ENCODE results near the gene METTL1. TPM values are rescaled to one million over a fixed set of nuclear protein-coding genes. Genes with fewer than 3 reads are reported as not detected.
"Not testable (repeated sequence)": the region's sequence is repeated elsewhere in the genome, so short reads cannot be mapped to it uniquely, and the experiment has no call there.

METTL1 gene
- total RNA-seq, 1 experiment from 2014 or later, result 13.5 TPM

GRCh38 chr12:57797933-57798332, 26.0 kb upstream of the METTL1 start:
- no peak for DNase-seq (ENCODE audit: low read depth)

DNA sequence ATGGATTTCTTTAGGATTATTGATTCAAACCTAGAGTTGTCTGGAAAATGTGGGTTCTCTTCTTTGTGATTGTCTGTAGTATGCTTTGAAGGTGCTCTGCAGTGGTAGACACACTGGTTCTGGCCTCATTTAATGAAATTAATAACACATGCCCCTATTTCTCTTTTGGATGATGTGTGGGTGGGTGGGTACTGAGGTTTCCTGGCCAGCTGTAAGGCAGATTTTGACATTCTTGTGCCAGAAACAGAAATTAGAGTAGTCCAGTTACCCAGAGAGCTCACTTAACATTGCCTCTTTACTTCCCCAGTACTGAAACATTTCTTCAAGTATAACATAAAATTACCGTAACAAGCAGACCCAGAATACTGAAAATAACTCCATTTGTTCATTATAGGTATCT, 25.1 kb upstream of the METTL1 start:
- no peak for DNase-seq (ENCODE audit: low read depth)

DNA sequence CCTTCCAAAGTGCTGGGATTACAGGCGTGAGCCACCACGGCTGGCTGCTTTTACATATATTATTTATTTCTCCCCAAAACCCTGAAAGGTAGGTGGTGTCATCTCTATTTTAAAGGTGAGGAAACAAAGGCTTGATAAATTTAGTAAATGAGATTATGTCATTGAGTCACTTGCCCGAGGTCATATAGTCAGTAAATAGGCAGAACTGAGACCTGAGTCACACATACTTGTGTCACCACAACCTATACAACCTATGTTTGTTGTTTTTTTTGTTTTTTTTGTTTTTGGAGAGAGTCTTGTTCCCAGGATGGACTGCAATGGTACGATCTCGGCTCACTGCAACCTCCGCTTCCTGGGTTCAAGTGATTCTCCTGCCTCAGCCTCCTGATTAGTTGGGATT, 23.4 kb upstream of the METTL1 start:
- no peak for DNase-seq (ENCODE audit: low read depth)

DNA sequence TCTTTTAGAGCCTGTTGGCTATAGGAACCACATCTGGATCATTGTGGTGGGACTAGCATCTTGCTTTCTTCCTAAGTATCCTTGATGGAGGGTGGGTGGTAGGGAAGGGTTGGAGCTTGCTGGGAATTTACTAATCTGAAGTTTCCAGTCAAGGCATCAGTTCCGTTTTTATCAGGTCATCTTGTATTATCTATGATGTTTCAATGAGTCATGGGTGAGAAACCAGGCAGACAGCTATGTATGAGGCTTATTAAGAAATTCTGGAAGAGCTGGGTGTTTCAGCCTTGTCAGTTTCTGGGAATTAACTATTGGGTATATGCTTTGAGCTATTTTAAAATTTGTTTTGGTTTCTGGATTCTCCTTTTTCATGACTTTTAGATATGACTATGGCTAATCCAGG, 22.0 kb upstream of the METTL1 start:
- DNase-seq (ENCODE audit: low read depth), result peak; percentile 76

- no peak for DNase-seq (ENCODE audit: low read depth)
Observed at GRCh38 chr12:57783861-57784260, 12.0 kb upstream of the METTL1 start.

GRCh38 chr12:57783466-57783801, 11.5 kb upstream of the METTL1 start:
- no peak for DNase-seq (ENCODE audit: low read depth)

GRCh38 chr12:57782608-57783465, 10.9 kb upstream of the METTL1 start, which contains the start of gene TSFM:
TSS of gene TSFM (plus strand) at chr12:57782787. CDS start at chr12:57782802, 15 bp downstream.
- DNase-seq (ENCODE audit: low read depth), result peak; percentile 90

DNA sequence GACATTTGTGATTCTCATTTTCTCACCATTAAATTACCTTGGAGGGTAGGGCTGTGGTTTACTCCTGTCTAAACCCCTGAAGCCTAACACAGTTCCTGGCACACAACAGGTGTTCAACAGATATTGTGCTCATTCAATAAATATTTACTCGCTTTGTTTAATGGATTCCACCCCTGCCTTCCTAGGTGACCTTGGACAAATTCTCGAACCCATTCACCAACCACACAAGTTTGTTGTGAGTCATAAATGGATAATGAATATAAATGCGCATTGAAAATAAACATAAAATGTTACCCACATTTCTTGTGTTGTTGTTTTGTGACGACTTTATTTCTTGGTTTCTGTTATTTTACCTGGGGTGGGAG, 10.3 kb upstream of the METTL1 start:
- no peak for DNase-seq (ENCODE audit: low read depth)

GRCh38 chr12:57781801-57782200, 9.9 kb upstream of the METTL1 start:
- no peak for DNase-seq (ENCODE audit: low read depth)

- no peak for DNase-seq (ENCODE audit: low read depth)
Observed at GRCh38 chr12:57781244-57781643, 9.3 kb upstream of the METTL1 start.

- no peak for DNase-seq (ENCODE audit: low read depth)
Observed at GRCh38 chr12:57780284-57780897, 8.5 kb upstream of the METTL1 start.

GRCh38 chr12:57779736-57780135, 7.8 kb upstream of the METTL1 start:
- DNase-seq (ENCODE audit: low read depth), result no peak

DNA sequence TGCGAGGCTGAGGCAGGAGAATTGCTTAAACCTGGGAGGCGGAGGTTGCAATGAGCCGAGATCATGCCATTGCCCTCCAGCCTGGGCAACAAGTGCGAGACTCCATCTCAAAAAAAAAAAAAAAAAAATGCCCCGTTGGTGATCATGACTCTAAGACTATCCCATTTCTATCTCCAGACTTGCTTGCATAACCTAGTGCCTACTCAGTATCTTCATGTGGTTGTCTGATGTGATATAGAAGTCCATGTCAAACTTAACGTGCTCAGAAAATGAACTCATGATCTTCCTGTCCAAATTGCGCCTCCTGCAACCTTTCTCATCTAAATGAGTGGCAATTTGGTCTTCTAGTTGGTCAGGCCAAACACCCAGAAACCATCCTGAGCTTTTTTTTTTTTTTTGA, 6.0 kb upstream of the METTL1 start:
- DNase-seq (ENCODE audit: low read depth), result no peak

GRCh38 chr12:57777367-57777766, 5.5 kb upstream of the METTL1 start:
- no peak for DNase-seq (ENCODE audit: low read depth)

- DNase-seq (ENCODE audit: low read depth), result no peak
Observed at GRCh38 chr12:57776247-57776587, 4.3 kb upstream of the METTL1 start.

- no peak for DNase-seq (ENCODE audit: low read depth)
Observed at GRCh38 chr12:57775563-57776246, 3.8 kb upstream of the METTL1 start.

DNA sequence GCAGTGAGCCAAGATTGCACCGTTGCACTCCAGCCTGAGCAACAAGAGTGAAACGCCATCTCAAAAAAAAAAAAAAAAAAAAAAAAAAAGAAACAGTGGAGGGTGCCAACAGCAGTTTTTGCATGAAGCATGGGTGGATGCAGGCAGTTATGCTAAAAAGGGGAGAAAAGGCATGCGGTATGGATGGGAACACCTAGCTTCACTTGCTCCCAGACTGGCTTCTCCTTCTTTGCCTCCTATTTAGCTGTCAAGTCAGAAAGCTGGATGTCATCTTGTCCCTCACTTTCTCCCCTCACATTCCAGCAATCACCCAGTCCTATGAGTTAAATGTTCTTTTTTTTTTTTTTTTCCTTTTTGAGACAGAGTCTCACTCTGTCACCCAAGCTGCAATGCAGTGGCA, 3.1 kb upstream of the METTL1 start:
- no peak for DNase-seq (ENCODE audit: low read depth)

- not testable (repeated sequence) for DNase-seq (ENCODE audit: low read depth)
Observed at GRCh38 chr12:57774634-57775033, 2.7 kb upstream of the METTL1 start.

DNA sequence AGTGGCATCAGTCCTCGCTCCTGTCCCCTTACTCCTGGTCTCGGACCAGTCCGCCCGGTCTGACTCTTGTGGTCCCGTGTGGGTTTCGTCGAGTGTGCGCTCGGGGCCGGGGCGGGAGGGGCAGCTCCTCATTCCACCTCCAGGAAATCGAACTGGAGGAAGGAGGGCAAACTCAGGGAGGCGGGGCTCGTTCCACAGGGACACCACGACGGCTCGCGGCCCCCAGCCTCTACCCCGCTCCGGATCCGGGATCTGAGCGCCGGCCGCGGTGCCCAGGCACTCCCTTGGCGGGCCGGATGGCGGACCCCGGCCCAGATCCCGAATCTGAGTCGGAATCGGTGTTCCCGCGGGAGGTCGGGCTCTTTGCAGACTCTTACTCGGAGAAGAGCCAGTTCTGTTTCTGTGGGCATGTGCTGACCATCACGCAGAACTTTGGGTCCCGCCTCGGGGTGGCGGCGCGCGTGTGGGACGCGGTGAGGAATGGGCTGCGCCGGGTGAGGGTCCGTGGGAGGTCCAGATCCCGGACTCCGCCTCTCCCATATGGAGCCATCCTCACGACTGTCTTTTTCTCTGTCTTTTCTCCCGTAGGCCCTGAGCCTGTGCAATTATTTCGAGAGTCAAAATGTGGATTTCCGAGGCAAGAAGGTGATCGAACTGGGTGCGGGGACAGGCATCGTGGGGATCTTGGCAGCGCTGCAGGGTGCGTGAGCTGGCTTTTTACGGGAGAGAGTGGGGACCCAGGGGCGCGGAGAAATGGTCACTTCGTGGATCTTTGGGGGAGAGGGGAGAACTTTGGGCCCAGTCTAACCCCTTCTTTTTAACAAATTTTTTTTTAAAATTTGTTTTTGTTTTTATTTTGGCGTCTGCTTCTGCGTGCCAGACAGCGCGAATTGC, 771 bp upstream of the METTL1 start, which contains the start of gene EEF1AKMT3:
Gene EEF1AKMT3 (plus strand): TSS at position 186 of the 894 bp plus-strand sequence. CDS start 111 bp downstream, at position 297.
- peak; percentile 46 for DNase-seq (ENCODE audit: low read depth)

DNA sequence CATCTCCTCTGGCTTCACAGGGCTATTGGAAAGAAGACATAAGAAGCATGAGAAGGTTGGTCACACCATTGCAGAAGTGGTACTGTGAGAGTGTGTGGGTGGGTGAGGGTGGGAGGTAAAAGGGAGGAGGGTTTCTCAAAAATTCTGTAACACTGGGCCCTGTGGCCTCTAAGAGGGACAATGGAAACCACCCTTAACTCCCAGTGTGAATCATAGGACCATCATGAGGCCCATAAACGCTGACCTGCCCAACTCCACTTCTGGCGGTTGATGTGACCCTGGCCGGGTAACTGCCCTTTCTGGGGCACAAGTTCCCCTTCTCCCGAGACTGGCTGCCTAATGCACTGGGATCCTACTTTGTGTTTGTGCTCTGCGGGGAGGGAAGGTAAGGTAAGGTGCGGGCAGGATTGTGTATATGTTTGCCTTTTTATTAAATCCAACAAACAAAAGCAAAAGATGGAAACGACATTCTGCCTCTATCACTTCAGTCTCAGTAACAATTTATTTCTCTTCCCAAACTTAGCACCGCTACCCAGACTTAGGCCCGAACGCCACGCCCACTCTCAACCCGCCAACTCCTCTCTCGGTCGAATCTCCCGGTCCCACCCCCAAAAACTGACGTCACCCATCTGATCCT, 551 bp downstream of the METTL1 start:
- DNase-seq (ENCODE audit: low read depth), result peak; percentile 90

DNA sequence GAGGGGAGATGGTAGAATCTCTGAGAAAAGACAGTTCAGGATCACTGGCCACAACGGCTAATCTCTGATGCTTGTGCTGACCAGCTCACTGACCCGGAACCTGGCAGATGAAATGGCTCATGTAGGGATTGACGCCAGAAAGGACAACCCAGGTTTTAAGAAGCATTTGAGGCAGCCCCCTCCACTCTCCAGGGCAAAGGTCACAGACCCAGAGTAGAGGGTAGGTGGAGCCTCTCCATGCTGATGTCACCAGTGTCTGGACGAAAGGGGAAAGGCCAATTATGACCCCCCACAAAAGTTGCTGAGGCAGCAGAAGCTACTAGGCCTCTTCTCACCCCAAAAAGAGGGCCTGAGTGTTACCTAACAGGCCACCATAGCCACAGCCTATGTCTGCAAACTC, 1.2 kb downstream of the METTL1 start:
- no peak for DNase-seq (ENCODE audit: low read depth)
